Measurements from ENCODE around the gene PLEKHB2.
"Not testable (repeated sequence)": the region's sequence is repeated elsewhere in the genome, so short reads cannot be mapped to it uniquely, and the experiment has no call there.

Gene PLEKHB2

DNA sequence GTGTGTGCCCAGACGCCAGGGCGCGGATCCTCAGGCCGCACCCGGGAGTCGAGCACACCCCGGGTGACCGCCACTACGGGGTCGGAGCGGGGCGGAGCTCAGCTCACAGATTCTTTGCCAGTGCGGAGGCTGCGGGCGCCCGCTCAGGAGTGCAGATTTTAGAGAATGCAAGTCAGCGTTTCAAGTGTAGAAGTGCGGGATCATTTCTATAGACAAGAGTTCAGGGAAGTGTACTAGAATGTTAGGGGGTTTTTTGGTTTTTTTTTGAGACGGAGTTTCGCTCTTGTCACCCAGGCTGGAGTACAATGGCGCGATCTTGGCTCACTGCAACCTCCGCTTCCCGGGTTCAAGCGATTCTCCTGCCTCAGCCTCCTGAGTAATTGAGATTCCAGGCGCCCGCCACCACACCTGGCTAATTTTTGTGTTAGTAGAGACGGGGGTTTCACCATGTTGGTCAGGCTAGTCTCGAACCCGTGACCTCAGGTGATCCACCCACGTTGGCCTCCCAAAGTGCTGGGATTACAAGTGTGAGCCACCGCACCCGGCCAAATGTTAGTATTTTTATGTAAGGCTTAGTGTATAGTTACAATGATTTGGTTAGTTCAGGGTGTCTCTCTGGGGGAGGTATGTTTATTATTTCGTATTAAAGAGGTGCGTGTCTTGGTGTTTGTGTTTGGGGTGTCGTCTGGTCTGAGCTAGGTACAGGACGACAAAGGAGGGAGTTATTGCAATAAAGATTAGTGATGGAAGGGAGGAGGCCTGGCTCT is 11.3 kb upstream of the PLEKHB2 start:
- peak; percentile 68 to 89 for DNase-seq

DNA sequence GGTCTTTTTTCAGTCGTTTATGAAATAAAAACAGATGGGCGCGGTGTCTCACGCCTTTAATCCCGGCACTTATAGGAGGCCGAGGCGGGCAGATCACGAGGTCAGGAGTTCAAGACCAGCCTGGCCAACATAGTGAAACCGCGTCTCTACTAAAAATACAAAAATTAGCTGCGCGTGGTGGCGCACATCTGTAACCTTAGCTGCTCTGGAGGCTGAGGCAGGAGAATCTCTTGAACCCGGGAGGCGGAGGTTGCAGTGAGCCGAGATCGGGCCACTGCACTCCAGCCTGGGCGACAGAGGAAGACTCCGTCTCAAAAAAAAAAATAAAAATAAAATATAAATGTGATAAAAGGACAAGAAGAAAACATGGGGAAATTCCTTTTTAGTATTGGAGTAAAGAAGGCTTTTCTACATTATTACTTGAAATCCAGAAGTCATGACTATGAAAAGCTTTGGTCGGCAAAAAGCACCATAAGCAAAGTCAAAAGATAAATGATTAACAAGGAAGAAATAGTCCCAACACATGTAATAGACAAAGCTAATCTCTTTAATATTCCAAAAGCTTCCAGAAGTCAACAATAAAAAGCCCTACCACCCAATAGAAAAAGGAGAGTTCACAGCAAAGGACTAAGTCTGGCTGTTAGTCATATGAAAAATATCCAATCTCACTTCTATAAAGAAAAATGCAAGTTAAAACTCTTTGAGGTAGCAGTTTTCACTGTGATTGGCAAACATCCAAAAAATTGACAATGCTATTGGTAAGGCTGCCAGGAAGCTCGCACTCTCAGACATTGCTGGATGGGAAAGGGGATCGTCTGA is 10.5 kb upstream of the PLEKHB2 start:
- no peak for DNase-seq

DNA sequence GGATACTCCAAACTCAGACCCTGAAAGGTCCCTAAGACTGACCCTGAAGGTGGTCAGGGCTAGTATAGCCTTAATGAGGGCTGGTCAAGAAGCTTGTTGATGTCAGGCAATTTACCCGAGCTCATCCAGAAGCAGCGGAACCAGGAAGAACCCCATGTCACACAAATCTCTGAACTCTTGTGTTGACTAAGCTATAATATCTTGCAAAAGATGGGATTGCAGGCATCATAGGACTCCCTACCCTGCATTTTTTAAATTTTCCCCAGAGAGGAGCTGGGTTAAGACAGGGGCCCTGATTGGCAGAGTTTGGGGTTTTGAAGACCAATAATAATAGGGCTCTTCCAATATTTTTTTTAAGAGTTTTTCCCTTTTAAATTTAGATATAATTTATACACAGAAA is 2.0 kb upstream of the PLEKHB2 start:
- no peak for DNase-seq

- DNase-seq, result peak; percentile 75 to 93
Observed at GRCh38 chr2:131104487-131105155, 515 bp upstream of the PLEKHB2 start.

DNA sequence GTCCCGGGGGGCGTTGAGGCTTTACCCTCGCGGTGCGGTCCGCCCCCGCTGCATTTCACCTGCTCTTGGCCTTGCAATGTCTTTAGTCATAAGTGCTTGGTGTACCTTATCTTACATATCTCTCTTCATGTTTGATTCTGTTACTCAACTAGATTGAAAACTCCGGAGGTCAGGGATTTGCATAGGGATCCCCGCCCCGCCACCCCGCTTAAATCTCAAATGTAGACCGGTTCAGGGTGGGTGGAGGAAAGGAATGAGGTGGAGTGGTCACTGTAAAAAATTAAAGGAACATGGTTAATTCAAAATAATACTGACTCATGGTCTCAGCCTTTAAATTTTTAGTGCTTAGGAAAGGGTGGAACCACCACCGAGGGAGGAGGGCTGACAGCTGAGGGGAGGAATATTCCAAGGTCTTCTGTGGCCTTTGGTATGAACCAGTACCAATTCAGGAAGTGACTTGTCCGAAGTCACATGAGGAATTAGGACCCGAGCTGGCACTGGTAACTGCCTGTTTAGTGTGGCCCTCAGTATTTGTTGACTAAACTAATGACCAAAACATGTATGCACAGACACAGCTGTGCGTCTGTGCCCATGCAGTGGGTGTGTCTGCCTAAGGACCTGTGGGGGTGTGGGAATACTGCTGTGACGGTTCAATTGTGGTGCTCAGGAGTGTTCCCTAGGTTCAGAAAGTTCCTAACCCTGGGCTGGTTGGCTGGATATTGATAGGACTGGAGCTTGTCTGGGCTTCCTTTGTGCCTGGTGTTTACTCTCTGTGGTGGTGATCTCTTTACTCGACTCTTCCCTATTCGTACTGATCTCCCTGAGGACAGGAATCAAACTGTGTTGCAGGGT is 1.0 kb downstream of the PLEKHB2 start:
- DNase-seq, result peak; percentile 35 to 55

DNA sequence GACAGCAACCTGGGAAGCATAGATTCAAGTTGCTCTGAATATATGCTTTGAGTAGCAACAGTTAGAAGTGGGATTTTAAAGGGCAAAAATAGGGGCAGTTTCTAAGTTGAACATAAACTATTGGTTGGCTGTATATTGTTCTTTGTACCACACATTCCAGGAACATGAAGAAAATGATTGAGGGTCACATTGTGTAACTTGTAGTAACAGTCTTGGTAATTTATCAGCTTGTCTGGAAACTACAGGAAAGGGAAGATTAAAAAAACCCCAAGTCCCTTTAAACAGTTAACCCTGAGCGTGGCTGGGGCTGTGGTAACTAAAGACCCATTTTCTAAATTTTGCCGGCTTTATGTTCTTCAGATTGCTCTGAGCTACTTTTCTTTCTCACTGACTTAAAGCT is 7.4 kb downstream of the PLEKHB2 start:
- DNase-seq, result no peak

GRCh38 chr2:131113566-131114227 is 8.6 kb downstream of the PLEKHB2 start:
- no peak for DNase-seq

GRCh38 chr2:131114950-131115349 is 9.8 kb downstream of the PLEKHB2 start:
- not testable (repeated sequence) for DNase-seq

DNA sequence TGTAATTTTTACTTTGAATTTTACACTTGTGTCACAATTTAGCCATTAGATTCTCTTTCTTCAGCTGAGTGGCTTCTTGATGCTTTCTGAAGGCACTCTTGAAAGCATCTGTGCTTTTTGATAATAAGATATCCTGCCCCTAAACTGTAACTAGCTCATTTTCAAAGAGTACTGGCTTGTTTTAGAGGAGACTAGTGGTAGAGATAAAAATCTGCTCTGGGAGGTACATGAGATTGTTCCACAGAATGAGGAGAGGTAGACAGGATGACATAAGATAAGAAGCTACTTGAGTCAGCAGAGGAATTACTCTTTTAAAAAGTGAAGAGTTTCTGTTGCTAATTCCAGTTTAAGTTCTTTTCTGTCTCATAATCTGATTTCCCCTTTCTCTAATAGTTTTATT is 10.6 kb downstream of the PLEKHB2 start:
- no peak for DNase-seq

- DNase-seq, result no peak
Observed at GRCh38 chr2:131120815-131121317, 15.7 kb downstream of the PLEKHB2 start.

DNA sequence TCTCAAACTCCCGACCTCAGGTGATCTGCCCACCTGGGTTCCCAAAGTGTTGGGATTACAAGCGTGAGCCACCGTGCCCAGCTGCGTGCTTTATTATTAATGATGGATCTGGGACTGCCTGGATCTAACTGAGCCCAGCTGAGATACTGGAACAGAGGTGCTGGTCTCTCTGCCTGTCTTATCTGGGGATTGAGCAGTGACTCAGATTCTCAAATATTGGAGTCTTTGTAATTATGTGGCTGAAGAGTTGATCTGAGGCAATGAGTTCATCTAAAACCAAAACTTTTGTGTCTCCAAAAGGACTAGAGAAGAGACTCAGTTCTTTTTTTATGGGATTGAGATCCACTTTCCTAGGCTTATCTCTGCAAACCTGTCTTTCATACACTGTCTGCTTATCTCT is 16.3 kb downstream of the PLEKHB2 start:
- DNase-seq, result no peak

DNA sequence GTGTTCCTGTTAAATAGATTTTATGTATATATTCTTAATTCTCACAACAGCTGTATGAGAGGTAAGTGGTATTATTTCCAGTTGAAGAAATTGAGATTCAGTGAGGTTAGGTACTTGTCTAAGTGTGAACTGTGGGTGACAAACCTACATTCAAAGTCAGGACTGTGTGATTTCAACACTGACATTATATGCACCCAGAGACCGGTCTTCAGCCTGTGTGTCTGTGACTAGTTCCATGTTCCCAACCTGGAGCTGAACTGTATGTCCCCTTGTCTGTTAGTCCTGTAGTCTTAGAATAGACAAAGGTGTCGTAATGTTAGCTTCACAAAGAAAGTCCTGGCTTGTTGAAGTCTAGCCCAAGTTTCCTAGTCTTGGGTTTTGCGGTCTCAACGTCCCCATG is 17.4 kb downstream of the PLEKHB2 start:
- no peak for DNase-seq

- DNase-seq, result no peak
Observed at GRCh38 chr2:131123192-131123591, 18.1 kb downstream of the PLEKHB2 start.

DNA sequence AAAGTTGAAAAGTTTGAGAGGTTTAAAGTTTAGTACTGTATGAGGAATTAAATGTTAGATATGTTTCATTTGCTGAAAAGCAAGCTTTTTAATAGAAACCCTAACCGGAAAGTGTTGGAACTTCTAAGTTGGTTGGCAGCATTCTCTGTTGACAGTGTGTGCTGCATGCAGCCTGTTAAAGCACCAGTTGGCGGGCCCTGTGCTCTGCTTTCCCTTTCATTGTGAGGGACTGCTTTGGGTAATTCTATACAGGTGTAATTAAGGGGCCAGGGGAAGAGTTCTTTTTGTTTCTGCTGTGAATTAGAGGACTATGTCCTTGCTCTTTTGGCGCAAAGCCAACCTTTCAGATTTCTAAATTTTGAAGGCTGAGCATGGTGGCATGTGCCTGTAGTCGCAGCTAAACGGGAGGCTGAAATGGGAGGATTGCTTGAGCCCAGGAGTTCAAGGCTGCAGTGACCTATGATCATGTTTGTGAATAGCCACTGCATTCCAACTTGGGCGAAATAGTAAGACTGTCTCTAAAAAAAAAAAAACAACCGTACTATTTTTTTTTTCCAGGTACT is 20.1 kb downstream of the PLEKHB2 start:
- no peak for DNase-seq

GRCh38 chr2:131126436-131126835 is 21.3 kb downstream of the PLEKHB2 start:
- no peak for DNase-seq

DNA sequence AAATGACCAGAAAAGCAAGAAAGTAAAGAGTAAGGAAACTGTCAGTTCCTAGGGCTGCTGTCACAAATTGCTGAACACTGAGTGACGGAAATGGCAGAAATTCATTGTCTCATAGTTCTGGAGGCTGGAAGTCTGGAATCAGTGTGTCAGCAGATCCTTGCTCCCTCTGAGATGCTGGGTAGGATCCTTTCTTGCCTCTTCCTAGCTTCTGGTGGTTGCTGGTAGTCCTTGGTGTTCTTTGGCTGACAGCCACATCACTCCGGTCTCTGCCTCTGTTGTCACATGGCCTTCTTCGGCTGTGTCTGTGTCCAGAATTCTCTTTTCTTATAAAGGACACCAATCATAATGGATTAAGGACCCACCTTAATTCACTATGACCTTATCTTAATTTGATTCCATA is 21.9 kb downstream of the PLEKHB2 start:
- no peak for DNase-seq

DNA sequence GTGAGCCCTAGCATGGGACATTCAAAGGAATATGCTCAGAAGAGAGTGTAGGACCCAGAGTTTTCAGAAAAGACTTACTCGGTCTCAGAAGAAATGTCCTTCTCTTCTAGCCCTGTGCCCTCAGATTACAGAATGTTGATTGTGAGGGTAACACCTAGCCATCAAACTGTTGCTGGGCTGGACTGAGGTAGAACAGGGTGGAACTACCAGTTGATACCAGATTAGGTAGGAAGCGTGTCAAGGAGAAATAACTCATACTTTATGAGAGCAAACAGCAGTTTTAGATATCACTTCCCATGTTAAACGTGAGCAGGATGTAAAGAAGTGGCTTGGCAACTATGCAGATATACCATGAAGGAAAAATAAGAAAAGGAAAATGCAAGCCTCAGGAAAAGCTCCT is 22.8 kb downstream of the PLEKHB2 start:
- no peak for DNase-seq

- no peak for DNase-seq
Observed at GRCh38 chr2:131130298-131130596, 25.1 kb downstream of the PLEKHB2 start.

DNA sequence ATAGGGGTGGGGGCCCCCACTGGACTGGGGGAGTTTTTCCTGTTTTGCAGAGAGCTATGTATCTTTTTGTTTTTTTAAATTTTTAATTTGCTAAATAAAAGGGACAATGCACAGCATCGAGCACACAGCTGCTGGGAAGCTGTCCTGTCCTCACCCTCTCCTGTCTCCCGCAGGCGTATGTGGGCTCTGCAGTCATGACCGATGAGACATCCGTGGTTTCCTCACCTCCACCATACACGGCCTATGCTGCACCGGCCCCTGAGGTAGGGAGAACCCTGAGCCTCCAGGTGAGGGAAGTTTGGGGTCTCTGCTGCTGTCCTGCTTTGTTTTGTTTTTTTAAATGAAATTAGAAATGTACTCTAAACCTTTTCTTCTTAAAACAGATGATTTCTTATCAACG is 27.6 kb downstream of the PLEKHB2 start:
- DNase-seq, result no peak

DNA sequence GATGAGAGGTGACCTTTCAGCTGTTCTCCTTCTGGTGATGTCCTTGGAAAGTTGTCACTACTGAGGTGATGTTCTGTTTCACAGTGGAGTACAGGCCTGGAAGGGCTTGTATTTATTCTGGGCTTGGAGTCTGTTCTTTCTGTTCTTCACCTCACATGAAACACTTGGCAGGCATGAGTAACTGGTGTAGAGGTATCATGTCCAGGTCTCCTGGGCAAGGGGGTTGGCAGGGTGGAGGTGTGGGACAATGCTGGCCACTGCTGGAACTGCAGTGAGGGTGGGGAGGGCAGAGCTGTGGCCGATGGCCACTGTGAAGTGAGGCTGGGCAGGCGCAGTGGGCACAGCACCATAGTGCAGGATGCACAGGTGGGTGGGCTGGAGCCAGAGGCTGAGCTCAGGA is 35.4 kb downstream of the PLEKHB2 start:
- DNase-seq, result no peak

DNA sequence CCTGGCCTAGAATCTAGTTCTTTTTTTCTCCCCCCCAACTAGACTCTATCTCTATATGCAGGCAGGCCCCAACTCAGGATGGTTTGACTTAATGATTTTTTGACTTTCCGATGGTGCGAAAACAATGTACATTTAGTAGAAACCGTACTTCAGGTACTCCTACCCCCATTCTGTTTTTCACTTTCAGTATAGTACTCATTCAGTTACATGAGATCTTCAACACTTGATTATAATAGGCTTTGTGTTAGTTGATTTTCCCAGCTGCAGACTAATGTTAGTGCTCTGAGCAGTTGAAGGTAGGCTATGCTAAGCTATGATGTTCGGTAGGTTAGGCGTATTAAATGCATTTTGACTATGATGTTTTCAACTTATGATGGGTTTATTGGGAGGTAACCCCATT is 37.7 kb downstream of the PLEKHB2 start:
- no peak for DNase-seq

GRCh38 chr2:131143803-131144202 is 38.7 kb downstream of the PLEKHB2 start:
- DNase-seq, result no peak
